ENCODE data around the gene LIPF.
"Not testable (repeated sequence)": the region's sequence is repeated elsewhere in the genome, so short reads cannot be mapped to it uniquely, and the experiment has no call there.

Gene LIPF

DNA sequence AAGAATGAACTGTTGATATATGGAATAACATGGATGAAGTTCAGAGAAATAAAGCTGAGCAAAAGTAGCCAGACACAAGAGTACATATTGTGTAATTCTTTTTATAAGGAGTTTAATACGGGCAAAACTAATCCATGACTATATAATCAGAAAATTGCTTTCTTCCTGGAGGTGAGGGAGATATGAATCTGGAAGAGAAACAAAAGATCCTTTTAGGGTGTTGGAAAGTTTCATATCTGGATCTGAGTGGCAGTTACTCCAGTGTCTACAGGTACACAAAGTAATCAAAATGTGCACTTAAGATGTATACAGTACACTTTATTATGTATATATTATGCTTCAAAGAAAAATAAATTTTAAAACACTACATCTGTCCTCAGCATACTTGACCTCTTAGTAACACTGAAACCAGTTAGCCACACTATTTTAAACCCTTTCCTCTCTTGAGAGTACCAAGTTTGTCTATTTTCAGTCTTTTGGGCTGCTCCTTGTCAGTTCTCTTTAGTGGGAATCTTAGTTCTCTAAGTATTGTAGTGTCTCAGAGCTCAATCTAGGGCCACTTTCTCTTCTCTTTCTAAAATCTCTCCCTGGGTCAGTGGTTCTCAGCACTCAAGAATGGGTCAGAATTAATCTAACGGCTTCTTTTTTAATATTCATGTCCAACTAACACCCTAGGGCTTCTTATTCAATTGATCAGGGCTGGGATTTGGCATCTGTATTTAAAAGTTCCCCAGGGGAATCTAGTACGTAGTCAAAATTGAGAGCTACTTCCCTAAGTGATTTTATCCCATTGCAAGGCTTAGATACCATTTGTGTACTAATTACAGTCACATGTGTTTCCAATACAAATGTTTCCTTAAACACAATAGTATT is 4.3 kb upstream of the LIPF start:
- H3K4me1 Mint-ChIP-seq (ENCODE audit: low read depth), result no peaks in the 10 kb centered on the region
- no peak overlapping the region for H3K27ac Mint-ChIP-seq

GRCh38 chr10:88660598-88660884 is 3.7 kb upstream of the LIPF start:
- H3K27me3 Mint-ChIP-seq (ENCODE audit: low read depth), result peaks cover 17% of the 10 kb centered on the region
- no peaks in the 10 kb centered on the region for H3K36me3 Mint-ChIP-seq (ENCODE audit: low read depth)
- H3K4me1 Mint-ChIP-seq (ENCODE audit: low read depth), result no peaks in the 10 kb centered on the region
- H3K4me3 Mint-ChIP-seq, result no peak overlapping the region
- no peak overlapping the region for H3K27ac Mint-ChIP-seq
- H3K9me3 Mint-ChIP-seq, result no peaks in the 10 kb centered on the region

More for the DNA sequence above, 4.3 kb upstream of the LIPF start:
- H3K9me3 Mint-ChIP-seq, result no peaks in the 10 kb centered on the region
- peaks cover 18% of the 10 kb centered on the region for H3K27me3 Mint-ChIP-seq (ENCODE audit: low read depth)
- H3K36me3 Mint-ChIP-seq (ENCODE audit: low read depth), result no peaks in the 10 kb centered on the region
- no peak overlapping the region for H3K4me3 Mint-ChIP-seq

DNA sequence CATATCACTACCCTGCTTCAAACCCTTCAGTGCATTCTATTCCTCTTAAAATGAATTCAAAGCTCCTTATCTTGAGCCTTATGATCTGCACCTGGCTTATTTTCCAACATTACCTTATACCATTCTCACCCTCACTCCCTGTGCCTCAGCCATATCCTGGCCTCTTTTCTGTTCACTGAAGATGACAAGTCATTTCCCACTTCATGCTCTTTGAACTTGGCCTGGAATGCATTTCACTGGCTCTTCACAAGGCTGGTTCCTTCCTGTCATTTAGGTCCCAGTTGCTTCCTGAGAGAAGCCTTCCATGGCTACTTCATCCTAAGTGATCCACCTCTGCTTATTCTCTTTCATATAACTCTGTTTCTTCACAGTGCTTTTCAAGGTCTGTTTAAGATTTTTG is 3.2 kb upstream of the LIPF start:
- H3K27me3 Mint-ChIP-seq (ENCODE audit: low read depth), result peaks cover 14% of the 10 kb centered on the region
- no peak overlapping the region for H3K27ac Mint-ChIP-seq
- H3K9me3 Mint-ChIP-seq, result no peaks in the 10 kb centered on the region
- no peaks in the 10 kb centered on the region for H3K36me3 Mint-ChIP-seq (ENCODE audit: low read depth)
- no peak overlapping the region for H3K4me3 Mint-ChIP-seq
- no peaks in the 10 kb centered on the region for H3K4me1 Mint-ChIP-seq (ENCODE audit: low read depth)

DNA sequence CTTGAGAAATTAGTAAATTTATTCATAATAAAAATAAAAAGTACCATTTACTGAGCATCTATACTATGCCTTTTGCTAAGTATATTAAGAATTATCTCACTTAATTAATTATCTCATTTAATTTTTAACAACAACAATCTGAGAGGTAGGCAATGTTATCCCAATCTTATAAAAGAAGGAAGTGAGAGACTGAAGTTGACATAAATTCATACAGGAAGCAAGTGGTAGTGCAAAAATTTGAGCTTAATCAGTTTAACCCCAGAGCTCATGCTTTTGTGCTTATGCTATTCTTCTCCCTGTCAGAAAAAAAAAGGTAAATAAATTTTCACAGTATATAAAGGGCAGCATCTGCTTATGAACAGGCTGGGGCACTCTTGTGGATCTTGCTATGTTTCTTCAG is 2.7 kb upstream of the LIPF start:
- no peak overlapping the region for H3K4me3 Mint-ChIP-seq
- peaks cover 14% of the 10 kb centered on the region for H3K27me3 Mint-ChIP-seq (ENCODE audit: low read depth)
- H3K4me1 Mint-ChIP-seq (ENCODE audit: low read depth), result no peaks in the 10 kb centered on the region
- no peaks in the 10 kb centered on the region for H3K9me3 Mint-ChIP-seq
- H3K36me3 Mint-ChIP-seq (ENCODE audit: low read depth), result no peaks in the 10 kb centered on the region
- no peak overlapping the region for H3K27ac Mint-ChIP-seq

DNA sequence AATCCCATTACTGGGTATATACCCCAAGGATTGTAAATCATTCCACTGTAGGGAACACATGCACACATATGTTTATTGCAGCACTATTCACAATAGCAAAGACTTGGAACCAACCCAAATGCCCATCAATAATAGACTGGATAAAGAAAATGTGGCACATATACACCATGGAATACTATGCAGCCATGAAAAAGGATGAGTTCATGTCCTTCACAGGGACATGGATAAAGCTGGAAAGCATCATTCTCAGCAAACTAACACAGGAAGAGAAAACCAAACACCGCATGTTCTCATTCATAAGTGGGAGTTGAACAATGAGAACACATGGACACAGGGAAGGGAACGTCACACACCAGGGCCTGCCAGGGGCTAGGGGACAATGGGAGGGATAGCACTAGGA is 1.1 kb upstream of the LIPF start:
- H3K27me3 Mint-ChIP-seq (ENCODE audit: low read depth), result peaks cover 12% of the 10 kb centered on the region
- not testable (repeated sequence) for H3K36me3 Mint-ChIP-seq (ENCODE audit: low read depth); H3K27ac Mint-ChIP-seq; H3K4me3 Mint-ChIP-seq; H3K9me3 Mint-ChIP-seq; H3K4me1 Mint-ChIP-seq (ENCODE audit: low read depth)

- Mint-ChIP-seq H3K36me3 (ENCODE audit: low read depth) (no peaks in the 10 kb centered on the region), H3K27ac (no peak overlapping the region), H3K9me3 (no peaks in the 10 kb centered on the region), H3K4me3 (no peak overlapping the region), H3K27me3 (ENCODE audit: low read depth) (peaks cover 12% of the 10 kb centered on the region), H3K4me1 (ENCODE audit: low read depth) (peaks cover 4% of the 10 kb centered on the region)
These were observed 4.2 kb downstream of the LIPF start for GRCh38 chr10:88668465-88668864.

- Mint-ChIP-seq H3K36me3 (ENCODE audit: low read depth) (no peaks in the 10 kb centered on the region), H3K27me3 (ENCODE audit: low read depth) (peaks cover 15% of the 10 kb centered on the region), H3K4me1 (ENCODE audit: low read depth) (peaks cover 4% of the 10 kb centered on the region), H3K4me3 (no peak overlapping the region), H3K27ac (no peak overlapping the region), H3K9me3 (no peaks in the 10 kb centered on the region)
These were observed 6.3 kb downstream of the LIPF start for GRCh38 chr10:88670497-88670896.

GRCh38 chr10:88672041-88672440 is 7.8 kb downstream of the LIPF start:
- Mint-ChIP-seq H3K27ac (no peak overlapping the region), H3K4me3 (no peak overlapping the region), H3K27me3 (ENCODE audit: low read depth) (peaks cover 18% of the 10 kb centered on the region), H3K9me3 (no peaks in the 10 kb centered on the region), H3K36me3 (ENCODE audit: low read depth) (no peaks in the 10 kb centered on the region), H3K4me1 (ENCODE audit: low read depth) (peaks cover 4% of the 10 kb centered on the region)

DNA sequence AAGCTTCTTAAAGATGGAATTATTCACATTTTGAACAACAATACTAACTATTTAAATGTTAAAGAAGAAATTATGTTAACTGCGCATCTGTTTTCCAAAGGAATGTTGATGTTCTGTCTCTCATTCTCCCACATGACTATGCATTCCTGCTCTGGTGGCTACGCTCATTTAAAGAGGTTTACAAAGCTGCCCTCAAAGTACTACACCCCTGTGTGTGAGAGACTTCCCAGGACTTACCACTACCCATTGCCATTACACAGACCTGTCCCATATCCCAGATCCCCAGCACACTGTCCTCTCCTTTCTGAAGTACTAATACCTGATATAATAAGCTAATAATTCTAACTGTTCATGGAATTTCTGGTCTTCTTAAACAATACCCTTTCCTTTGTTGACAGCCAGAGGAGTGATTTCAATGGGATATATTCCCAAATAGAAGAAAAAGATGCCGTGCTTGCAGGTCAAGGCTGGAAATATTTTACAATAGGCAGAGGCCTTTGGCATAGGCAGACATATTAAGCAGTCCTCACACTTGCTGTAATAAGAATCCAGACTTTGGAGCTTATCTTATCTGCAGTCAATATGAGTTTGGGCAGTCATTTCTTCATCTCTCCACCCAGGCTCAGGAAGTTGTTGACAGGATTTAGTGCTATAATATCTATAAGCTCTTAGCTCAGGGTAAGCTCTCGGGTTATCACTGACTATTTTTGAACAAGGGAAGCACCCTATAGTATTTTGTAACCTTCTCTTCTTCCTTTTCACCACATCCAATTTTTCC is 12.2 kb downstream of the LIPF start:
- Mint-ChIP-seq H3K9me3 (no peaks in the 10 kb centered on the region), H3K4me3 (no peak overlapping the region)

GRCh38 chr10:88680958-88681357 is 16.7 kb downstream of the LIPF start:
- Mint-ChIP-seq H3K27ac (no peak overlapping the region), H3K27me3 (ENCODE audit: low read depth) (peaks cover 22% of the 10 kb centered on the region), H3K4me1 (ENCODE audit: low read depth) (no peaks in the 10 kb centered on the region), H3K36me3 (ENCODE audit: low read depth) (no peaks in the 10 kb centered on the region), H3K4me3 (no peak overlapping the region), H3K9me3 (no peaks in the 10 kb centered on the region)

More for the DNA sequence above, 12.2 kb downstream of the LIPF start:
- Mint-ChIP-seq H3K27me3 (ENCODE audit: low read depth) (peaks cover 16% of the 10 kb centered on the region), H3K27ac (no peak overlapping the region), H3K4me1 (ENCODE audit: low read depth) (no peaks in the 10 kb centered on the region), H3K36me3 (ENCODE audit: low read depth) (no peaks in the 10 kb centered on the region)

DNA sequence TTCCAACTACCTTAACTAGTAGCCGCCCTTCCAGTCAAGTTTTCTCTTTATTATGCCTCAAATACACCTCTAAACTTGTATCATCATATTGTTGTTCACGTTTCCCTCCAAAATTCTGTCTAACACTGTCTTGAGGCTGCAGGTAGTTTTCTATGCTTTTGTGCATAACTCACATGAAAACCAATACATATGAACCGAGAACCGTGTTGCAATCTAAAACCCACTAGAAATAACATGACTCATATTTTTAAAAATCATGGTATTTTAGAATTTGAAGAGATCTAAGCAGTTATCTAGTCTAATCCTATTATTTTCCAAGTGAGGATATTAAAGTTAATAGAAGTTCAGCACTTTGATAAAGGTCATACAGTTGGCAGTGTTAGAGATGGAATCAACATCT is 18.2 kb downstream of the LIPF start:
- no peaks in the 10 kb centered on the region for H3K9me3 Mint-ChIP-seq
- H3K4me3 Mint-ChIP-seq, result no peak overlapping the region
- no peaks in the 10 kb centered on the region for H3K36me3 Mint-ChIP-seq (ENCODE audit: low read depth)
- H3K4me1 Mint-ChIP-seq (ENCODE audit: low read depth), result no peaks in the 10 kb centered on the region
- peaks cover 25% of the 10 kb centered on the region for H3K27me3 Mint-ChIP-seq (ENCODE audit: low read depth)
- H3K27ac Mint-ChIP-seq, result no peak overlapping the region

DNA sequence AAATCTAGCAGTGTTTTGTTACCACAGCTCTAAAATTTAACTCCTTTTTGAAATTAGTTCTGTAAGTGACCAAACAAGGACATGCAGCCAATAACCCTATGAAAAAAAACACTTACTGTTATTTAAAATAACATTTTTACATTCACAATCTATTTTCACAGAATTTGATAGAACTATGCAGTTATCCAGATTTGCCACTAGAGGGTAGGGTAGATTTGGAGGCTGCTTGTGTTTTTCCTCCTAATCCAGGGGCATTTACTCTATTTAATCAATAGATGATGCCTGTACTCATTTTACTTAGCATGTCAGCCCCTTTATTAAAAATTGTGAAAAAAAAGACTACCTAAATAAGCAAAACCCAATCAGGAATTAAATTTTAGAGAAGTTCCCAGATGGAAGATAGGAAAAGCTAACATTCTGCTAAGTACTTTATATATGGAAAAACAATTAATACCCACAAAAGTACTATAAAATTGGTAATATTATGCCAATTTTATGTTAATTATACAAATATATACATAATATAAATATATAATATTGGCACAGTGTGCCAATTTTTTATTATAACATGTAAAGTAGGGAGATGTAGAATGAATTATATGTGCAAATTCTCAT is 23.7 kb downstream of the LIPF start:
- Mint-ChIP-seq H3K27me3 (ENCODE audit: low read depth) (peaks cover 16% of the 10 kb centered on the region), H3K27ac (no peak overlapping the region), H3K36me3 (ENCODE audit: low read depth) (no peaks in the 10 kb centered on the region), H3K9me3 (no peaks in the 10 kb centered on the region), H3K4me3 (no peak overlapping the region), H3K4me1 (ENCODE audit: low read depth) (no peaks in the 10 kb centered on the region)

GRCh38 chr10:88689366-88689765 is 25.1 kb downstream of the LIPF start:
- peaks cover 24% of the 10 kb centered on the region for H3K27me3 Mint-ChIP-seq (ENCODE audit: low read depth)
- H3K9me3 Mint-ChIP-seq, result no peaks in the 10 kb centered on the region
- no peaks in the 10 kb centered on the region for H3K36me3 Mint-ChIP-seq (ENCODE audit: low read depth)
- H3K4me1 Mint-ChIP-seq (ENCODE audit: low read depth), result no peaks in the 10 kb centered on the region
- H3K4me3 Mint-ChIP-seq, result no peak overlapping the region
- H3K27ac Mint-ChIP-seq, result no peak overlapping the region

- H3K27me3 Mint-ChIP-seq (ENCODE audit: low read depth), result peaks cover 29% of the 10 kb centered on the region
- no peak overlapping the region for H3K27ac Mint-ChIP-seq
- no peak overlapping the region for H3K4me3 Mint-ChIP-seq
These were observed 29.3 kb downstream of the LIPF start for GRCh38 chr10:88693392-88694020.

More at GRCh38 chr10:88693392-88694020, 29.3 kb downstream of the LIPF start:
- no peaks in the 10 kb centered on the region for H3K4me1 Mint-ChIP-seq (ENCODE audit: low read depth)
- H3K36me3 Mint-ChIP-seq (ENCODE audit: low read depth), result no peaks in the 10 kb centered on the region
- no peaks in the 10 kb centered on the region for H3K9me3 Mint-ChIP-seq
